GM20431 (cell line): Measurements from ENCODE around the gene POLA2.
"Not testable (repeated sequence)": the region's sequence is repeated elsewhere in the genome, so short reads cannot be mapped to it uniquely, and the experiment has no call there.

Source experiments
- in situ Hi-C: fragments of 300-500 bp; cut with MseI, MboI; formaldehyde crosslinking; loops from one replicate; pipeline ENCODE4 v1.15.0; 2020; ENCODE audit warnings: low sequenced_read_pairs; ENCODE audit not compliant: unreplicated experiment

POLA2 gene

GRCh38 chr11:65325435-65325834, 63.7 kb downstream of the POLA2 start:
- in situ Hi-C loops, result no loop called here

DNA sequence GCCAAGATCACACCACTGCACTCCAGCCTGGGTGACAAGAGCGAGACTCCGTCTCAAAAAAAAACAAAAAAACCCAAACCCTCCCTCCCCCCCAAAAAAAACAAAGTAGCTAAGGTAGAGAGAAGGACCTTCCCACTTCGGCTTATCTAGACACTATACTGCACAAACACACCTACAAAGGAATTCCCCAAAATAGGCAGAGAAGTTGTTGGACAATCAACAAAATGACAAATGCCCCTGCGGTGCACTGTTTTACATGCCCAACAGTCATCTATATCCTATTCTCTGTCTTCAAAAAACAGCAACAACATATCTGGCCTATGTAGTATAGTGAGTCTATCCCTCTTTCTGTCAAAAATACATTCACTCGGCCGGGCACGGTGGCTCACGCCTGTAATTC, 65.3 kb downstream of the POLA2 start:
- in situ Hi-C loops, result no loop called here

DNA sequence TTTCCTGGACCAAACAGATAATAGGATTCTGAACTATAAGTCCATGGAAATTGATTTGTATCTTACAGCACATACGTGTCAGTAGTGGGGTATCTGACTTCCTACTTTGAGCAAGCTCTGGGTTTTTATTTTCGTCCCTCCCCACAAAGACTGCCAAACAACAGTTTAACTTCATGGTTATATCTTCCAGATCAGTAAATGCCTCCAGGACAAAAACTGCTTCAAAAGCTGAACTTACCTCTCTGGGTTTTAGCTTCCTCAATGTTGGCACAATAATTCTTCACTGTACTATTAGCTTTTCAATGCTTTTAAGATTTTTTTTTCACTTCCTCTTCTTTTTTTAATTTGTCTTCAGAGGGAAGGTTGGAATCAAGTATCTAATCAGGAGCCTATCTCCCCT, 67.7 kb downstream of the POLA2 start:
- in situ Hi-C loops, result no loop called here

- in situ Hi-C loops, result no loop called here
These were observed 68.2 kb downstream of the POLA2 start for GRCh38 chr11:65329944-65330403.

DNA sequence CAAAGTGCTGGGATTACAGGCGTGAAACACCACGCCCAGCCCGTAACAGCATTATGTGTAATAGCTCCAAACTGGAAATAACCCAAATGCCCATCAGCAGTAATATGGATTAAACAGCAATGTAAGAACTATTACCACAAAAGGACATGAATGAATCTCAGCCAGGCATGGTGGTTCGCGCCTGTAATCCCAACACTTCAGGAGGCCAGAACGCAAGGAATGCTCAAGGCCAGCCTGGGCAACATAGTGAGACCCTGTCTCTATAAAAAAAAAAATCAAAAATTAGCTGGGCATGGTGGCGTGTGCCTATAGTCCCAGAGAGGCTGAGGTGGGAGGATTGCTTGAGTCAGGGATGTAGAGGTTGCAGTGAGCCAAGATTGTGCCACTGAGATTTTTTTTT, 68.8 kb downstream of the POLA2 start:
- in situ Hi-C loops, result no loop called here

DNA sequence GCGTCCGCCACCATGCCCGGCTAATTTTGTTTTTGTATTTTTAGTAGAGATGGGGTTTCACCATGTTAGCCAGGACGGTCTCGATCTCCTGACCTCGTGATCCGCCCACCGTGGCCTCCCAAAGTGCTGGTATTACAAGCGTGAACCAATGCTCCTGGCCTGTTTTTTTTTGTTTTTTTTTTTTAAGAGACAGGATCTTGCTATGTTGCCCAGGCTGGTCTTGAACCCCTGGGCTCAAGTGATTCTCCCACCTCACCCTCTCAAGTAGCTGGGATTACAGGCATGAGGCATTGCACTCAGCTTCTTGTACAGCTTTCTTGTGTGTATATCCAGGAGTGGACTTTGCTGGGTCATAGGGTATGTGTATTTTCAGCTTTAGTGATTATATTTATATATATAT, 70.8 kb downstream of the POLA2 start:
- in situ Hi-C loops, result not testable (repeated sequence)

- in situ Hi-C loops, result no loop called here
These were observed 73.0 kb downstream of the POLA2 start for GRCh38 chr11:65334696-65335295.

DNA sequence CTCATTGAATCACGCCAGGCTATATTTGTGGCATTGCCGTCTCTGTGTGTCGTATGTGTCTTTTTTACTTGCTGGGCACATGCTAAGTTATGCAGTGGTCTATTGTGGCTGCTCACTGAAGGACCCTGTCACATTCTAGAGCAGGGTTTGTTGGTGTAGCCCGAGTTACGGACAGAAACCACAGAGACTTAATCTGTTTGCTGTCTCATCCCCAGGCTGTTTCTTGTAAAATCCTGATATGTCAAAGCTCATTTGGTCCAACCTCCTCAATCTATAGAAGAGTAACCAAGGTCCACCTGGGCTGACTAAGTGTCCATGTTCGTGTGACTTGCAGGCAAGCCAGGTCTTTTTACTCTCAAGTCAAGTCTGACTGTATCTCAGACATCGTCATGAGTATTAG, 76.9 kb downstream of the POLA2 start:
- in situ Hi-C loops, result no loop called here

DNA sequence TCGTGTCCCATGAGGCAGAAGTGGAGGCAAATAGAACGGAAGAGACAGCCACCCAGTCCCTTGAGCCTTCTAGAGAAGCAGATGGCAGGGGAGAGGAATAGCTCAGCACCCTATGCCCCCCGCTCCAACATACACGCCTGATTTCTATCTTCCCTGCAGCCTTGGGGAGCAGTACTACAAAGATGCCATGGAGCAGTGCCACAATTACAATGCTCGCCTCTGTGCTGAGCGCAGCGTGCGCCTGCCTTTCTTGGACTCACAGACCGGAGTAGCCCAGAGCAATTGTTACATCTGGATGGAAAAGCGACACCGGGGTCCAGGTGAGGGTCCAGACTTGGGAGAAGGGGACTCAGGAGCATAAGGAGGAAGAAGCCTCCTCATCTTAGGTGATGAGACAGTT, 78.5 kb downstream of the POLA2 start:
- in situ Hi-C loops, result no loop called here

GRCh38 chr11:65341856-65342255, 80.1 kb downstream of the POLA2 start:
- in situ Hi-C loops, result no loop called here
